Endometrial microvascular endothelial cells (primary cell): ENCODE data around the gene ATP10D. TPM values are rescaled to one million over a fixed set of nuclear protein-coding genes. Genes with fewer than 3 reads are reported as not detected.

Source experiments
- in situ Hi-C: cut with HindIII; loops from 2 replicates; pipeline ENCODE4 v1.10.0; 2017; ENCODE audit warnings: low sequenced_read_pairs, low pct_unique_long_range_greater_than_20kb; ENCODE audit errors: inconsistent ontology term
- total RNA-seq: library from RNA; depleted of rRNA; stranded (reverse); fragments of >200 nt; gene quantifications from one replicate; pipeline ENCODE4 v1.2.3, GENCODE V29; 2015; ENCODE audit errors: inconsistent ontology term

The ATP10D gene
- total RNA-seq, 1 donor from 2014 or later, result 21.1 TPM

GRCh38 chr4:47562297-47562696 lies 77.2 kb downstream of the ATP10D start:
- in situ Hi-C loops, result no loop called here

GRCh38 chr4:47566566-47566965 lies 81.5 kb downstream of the ATP10D start:
- in situ Hi-C loops, result no loop called here

- in situ Hi-C loops, result no loop called here
These were observed 81.9 kb downstream of the ATP10D start for GRCh38 chr4:47566969-47567368.

GRCh38 chr4:47567511-47567910 lies 82.4 kb downstream of the ATP10D start:
- in situ Hi-C loops, result no loop called here

GRCh38 chr4:47570816-47571215 lies 85.7 kb downstream of the ATP10D start:
- in situ Hi-C loops, result no loop called here

GRCh38 chr4:47572981-47573380 lies 87.9 kb downstream of the ATP10D start:
- in situ Hi-C loops, result no loop called here

GRCh38 chr4:47577779-47578553 lies 92.9 kb downstream of the ATP10D start:
- in situ Hi-C loops, result no loop called here

GRCh38 chr4:47579235-47579634 lies 94.2 kb downstream of the ATP10D start:
- in situ Hi-C loops, result no loop called here

GRCh38 chr4:47590325-47590724 lies 105.2 kb downstream of the ATP10D start:
- in situ Hi-C loops, result no loop called here

- in situ Hi-C loops, result no loop called here
These were observed 112.6 kb downstream of the ATP10D start for GRCh38 chr4:47597696-47598095.

GRCh38 chr4:47598320-47598719 lies 113.2 kb downstream of the ATP10D start:
- in situ Hi-C loops, result no loop called here

- in situ Hi-C loops, result no loop called here
These were observed 113.8 kb downstream of the ATP10D start for GRCh38 chr4:47598896-47599295.

GRCh38 chr4:47606482-47606881 lies 121.4 kb downstream of the ATP10D start:
- in situ Hi-C loops, result no loop called here

GRCh38 chr4:47612116-47613023 lies 127.3 kb downstream of the ATP10D start:
- in situ Hi-C loops, result no loop called here

GRCh38 chr4:47615385-47615784 lies 130.3 kb downstream of the ATP10D start:
- in situ Hi-C loops, result no loop called here

GRCh38 chr4:47617607-47618006 lies 132.5 kb downstream of the ATP10D start:
- in situ Hi-C loops, result no loop called here

GRCh38 chr4:47619691-47620090 lies 134.6 kb downstream of the ATP10D start:
- in situ Hi-C loops, result no loop called here

GRCh38 chr4:47621181-47621580 lies 136.1 kb downstream of the ATP10D start:
- in situ Hi-C loops, result no loop called here

- in situ Hi-C loops, result no loop called here
These were observed 139.0 kb downstream of the ATP10D start for GRCh38 chr4:47624031-47624441.

- in situ Hi-C loops, result no loop called here
These were observed 146.1 kb downstream of the ATP10D start for GRCh38 chr4:47631161-47631560.
